GM12878 (cell line): ENCODE data around the gene MAFG. TPM values are rescaled to one million over a fixed set of nuclear protein-coding genes. Genes with fewer than 3 reads are reported as not detected.

Experiments
- ATAC-seq: fragments of 200-7000 bp; cut with Tn5 transposase; 3 replicates; pipeline ENCODE4 v1.9.1; 2020; ENCODE audit warnings: mild to moderate bottlenecking, moderate library complexity
- BruUV-seq: library from RNA; stranded (reverse); fragments of 400-500 nt; replicated peaks from 2 replicates; lab custom pipeline; 2021; lab: Mats Ljungman, UMichigan
- CTCF ChIA-PET: fragments of 300-600 bp; sonication (Branson Sonifier 250); formaldehyde crosslinking; extraction: SDS; loops from one replicate; lab custom pipeline; 2021; ENCODE audit warnings: inconsistent platforms; lab: Yijun Ruan, JAX
- POLR2A ChIA-PET: fragments of 350-600 bp; formaldehyde crosslinking; extraction: SDS; loops from one replicate; lab custom pipeline; 2021; ENCODE audit warnings: inconsistent platforms; lab: Charles Lee
- RAD21 ChIA-PET: fragments of 300-600 bp; sonication (Branson Sonifier 250); formaldehyde crosslinking; loops from one replicate; lab custom pipeline; 2023; ENCODE audit warnings: antibody characterized with exemption; ENCODE audit not compliant: unreplicated experiment; lab: Charles Lee
- SMC1A ChIA-PET: fragments of 300-600 bp; sonication (Branson Sonifier 250); formaldehyde crosslinking; loops from one replicate; lab custom pipeline; 2023; ENCODE audit not compliant: unreplicated experiment, uncharacterized antibody; lab: Charles Lee
- DNase-seq: peaks from one replicate; pipeline ENCODE4 v3.0.0-alpha.2; 2011; ENCODE audit warnings: low read depth, low spot score
- FAIRE-seq: peaks from 3 replicates; lab custom pipeline; 2011; peaks lifted over from hg19 to GRCh38; lab: Jason Lieb, UNC
- H2AFZ ChIP-seq: 2 replicates; pipeline ENCODE4 v1.6.0; 2011; ENCODE audit warnings: low read depth, low read length, control low read depth; ENCODE audit not compliant: control insufficient read depth
- H3K27ac ChIP-seq: 2 replicates; pipeline ENCODE4 v1.5.1; 2011; ENCODE audit warnings: control low read depth; ENCODE audit not compliant: control insufficient read depth, insufficient read depth
- H3K27me3 ChIP-seq, 2 experiments: replicated peaks in 1 of 2; 2 replicates each; pipeline versions ENCODE4 v1.6.0 to v1.6.1; 2011; ENCODE audit warnings: low read length in 1 of 2; ENCODE audit not compliant: control insufficient read depth in 2 of 2, insufficient read depth in 2 of 2
- H3K36me3 ChIP-seq, 2 experiments: 2 replicates each; pipeline ENCODE4 v1.5.1; 2011; ENCODE audit warnings: low read length in 1 of 2; ENCODE audit not compliant: control insufficient read depth in 2 of 2, insufficient read depth in 2 of 2
- H3K4me1 ChIP-seq: 2 replicates; pipeline ENCODE4 v1.6.1; 2011; ENCODE audit warnings: mild to moderate bottlenecking, low read length, moderate library complexity, mixed read lengths; ENCODE audit not compliant: control insufficient read depth, insufficient read depth
- H3K4me2 ChIP-seq: 2 replicates; pipeline ENCODE4 v1.6.0; 2011; ENCODE audit warnings: control low read depth; ENCODE audit not compliant: control insufficient read depth, insufficient read depth
- H3K4me3 ChIP-seq: fragments of 200-600 bp; sonication (generic); 2 replicates; pipeline ENCODE4 v1.5.1; 2016
- H3K79me2 ChIP-seq: 2 replicates; pipeline ENCODE4 v1.6.0; 2011; ENCODE audit warnings: low read length; ENCODE audit not compliant: control insufficient read depth, insufficient read depth
- H3K9ac ChIP-seq: 2 replicates; pipeline ENCODE4 v1.8.0; 2011; ENCODE audit warnings: low read length, control low read depth, mixed read lengths; ENCODE audit not compliant: control insufficient read depth, insufficient read depth
- H3K9me3 ChIP-seq: replicated peaks from 3 replicates; pipeline ENCODE4 v1.5.1; 2011; ENCODE audit warnings: mild to moderate bottlenecking, low read length; ENCODE audit not compliant: control insufficient read depth, insufficient read depth
- H4K20me1 ChIP-seq: 2 replicates; pipeline ENCODE4 v1.6.0; 2011; ENCODE audit not compliant: control insufficient read depth, insufficient read depth
- ASH2L ChIP-seq: fragments of 300-600, 200-600 bp; sonication (generic); IDR thresholded peaks from 2 replicates; pipeline ENCODE4 v1.6.1; 2017; ENCODE audit warnings: low read depth, mild to moderate bottlenecking, borderline replicate concordance
- ATF7 ChIP-seq: fragments of 450-650 bp; IDR thresholded peaks from 2 replicates; pipeline ENCODE4 v1.6.1; 2016; ENCODE audit warnings: low read depth, mild to moderate bottlenecking
- CREB1 ChIP-seq: IDR thresholded peaks from 2 replicates; pipeline ENCODE4 v1.6.1; 2012; ENCODE audit warnings: low read depth, mild to moderate bottlenecking, inconsistent platforms
- DPF2 ChIP-seq: fragments of 450-650 bp; IDR thresholded peaks from 2 replicates; pipeline ENCODE4 v1.6.1; 2017; ENCODE audit warnings: mild to moderate bottlenecking
- ETV6 ChIP-seq, 2 experiments: fragments of 450-650 bp in 1 of 2; IDR thresholded peaks in 1 of 2; conservative IDR thresholded peaks in 1 of 2; 2 replicates each; pipeline ENCODE4 v1.6.1; 2014; ENCODE audit warnings: antibody characterized with exemption in 1 of 2, borderline replicate concordance in 1 of 2, low read depth in 1 of 2, mild to moderate bottlenecking in 1 of 2, moderate library complexity in 1 of 2
- EZH2 ChIP-seq: IDR thresholded peaks from 2 replicates; pipeline ENCODE4 v1.6.1; 2012; ENCODE audit warnings: low read depth, mild to moderate bottlenecking, control low read depth, inconsistent platforms, low read length, borderline replicate concordance; ENCODE audit not compliant: control insufficient read depth
- GABPA ChIP-seq: IDR thresholded peaks from 2 replicates; pipeline ENCODE4 v1.6.1; 2014; ENCODE audit warnings: antibody characterized with exemption, low read depth, mild to moderate bottlenecking, inconsistent platforms
- NFYA ChIP-seq: IDR thresholded peaks from 2 replicates; pipeline ENCODE4 v1.6.1; 2011; ENCODE audit warnings: low read depth, mild to moderate bottlenecking, low read length, improper control_type of control experiment, borderline replicate concordance
- NKRF ChIP-seq: fragments of 450-650 bp; conservative IDR thresholded peaks from 2 replicates; pipeline ENCODE4 v1.6.1; 2017; ENCODE audit warnings: mild to moderate bottlenecking, moderate library complexity
- NR2C1 ChIP-seq: fragments of 450-650 bp; IDR thresholded peaks from 2 replicates; pipeline ENCODE4 v1.6.1; 2017; ENCODE audit warnings: antibody characterized with exemption, mild to moderate bottlenecking, moderate library complexity
- REST ChIP-seq: IDR thresholded peaks from 2 replicates; pipeline ENCODE4 v1.6.1; 2012; ENCODE audit warnings: mild to moderate bottlenecking, low read depth, low read length
- RUNX3 ChIP-seq: IDR thresholded peaks from 2 replicates; pipeline ENCODE4 v1.6.1; 2012; ENCODE audit warnings: low read length, inconsistent platforms
- SREBF1 ChIP-seq: IDR thresholded peaks from 2 replicates; pipeline ENCODE4 v1.6.1; 2012; ENCODE audit warnings: mild to moderate bottlenecking, low read length
- TARDBP ChIP-seq: IDR thresholded peaks from 2 replicates; pipeline ENCODE4 v1.6.1; 2016; ENCODE audit warnings: borderline replicate concordance
- ZBTB11 ChIP-seq: fragments of 450-650 bp; formaldehyde crosslinking; IDR thresholded peaks from 2 replicates; pipeline ENCODE4 v1.5.0; 2022; ENCODE audit warnings: mild to moderate bottlenecking, missing genetic modification characterization
- ZNF622 ChIP-seq: fragments of 450-650 bp; IDR thresholded peaks from 2 replicates; pipeline ENCODE4 v1.6.1; 2017; ENCODE audit warnings: mild to moderate bottlenecking, inconsistent platforms
- WGBS: methylation state at CpG from one replicate; pipeline ENCODE4 v1.1.6; 2016; ENCODE audit warnings: low lambda C conversion rate; ENCODE audit not compliant: insufficient replicate concordance, insufficient coverage; ENCODE audit errors: missing lambda C conversion rate; 5-methylcytosine and 5-hydroxymethylcytosine counted together
- in situ Hi-C: fragments of 300-500 bp; cut with MboI; formaldehyde crosslinking; loops from 9 replicates; pipeline ENCODE4 v1.14.3; 2018; ENCODE audit warnings: mixed read lengths
- intact Hi-C: fragments of 100-400 bp; cut with micrococcal nuclease; formaldehyde crosslinking; loops from one replicate; pipeline ENCODE4 v1.14.2; 2022; ENCODE audit not compliant: unreplicated experiment
- polyA plus RNA-seq, 11 experiments: library from polyadenylated mRNA; depleted of rRNA in 4 of 11; unstranded in 6 of 11; stranded (reverse) in 5 of 11; fragments of >200 nt; fragmentation: Nextera tagmentation in 4 of 11; fragmentation: Illumina TruSeq in 1 of 11; extraction: Ambion mirVana in 4 of 11; extraction: Trizol in 1 of 11; gene quantifications; 1 replicate in 1 of 11; 2 replicates in 10 of 11; pipeline versions ENCODE4 v1.2.1 to v1.2.3, GENCODE V29; 2011 to 2016; ENCODE audit warnings: inconsistent platforms in 2 of 11, missing spikeins in 2 of 11, low read depth in 1 of 11
- total RNA-seq, 4 experiments: library from RNA; depleted of rRNA in 3 of 4; stranded (reverse); fragments of >200 nt in 3 of 4; fragmentation: Illumina TruSeq in 1 of 4; extraction: Trizol in 1 of 4; gene quantifications; 2 replicates each; pipeline versions ENCODE4 v1.2.1 to v1.2.3, GENCODE V29; 2013 to 2021

MAFG gene
- total and polyA plus RNA-seq, 10 of the 15 experiments (the other 5 are each of a cell fraction or from before 2014, with no cell fraction given) = 0.48 to 20.1 (median 7.6) TPM

GRCh38 chr17:81879121-81879520, 48.4 kb downstream of the MAFG start (continued):
- TF ChIP-seq EZH2 = no peak
- no peak for TF ChIP-seq DPF2
- TF ChIP-seq NR2C1 = no peak

- ChIA-PET CTCF (no interaction called here), POLR2A (no interaction called here), SMC1A (no interaction called here), RAD21 (no interaction called here)
- DNase-seq (no peak), ATAC-seq (no peak), FAIRE-seq (no peak)
- no peak overlapping the region for H3K9ac ChIP-seq
- no peaks in the 10 kb centered on the region for H3K79me2 ChIP-seq
- no peak overlapping the region for H3K27ac ChIP-seq
- H3K36me3 ChIP-seq = peaks cover 1 to 2% of the 10 kb centered on the region in 2 experiments; a peak in 1 of 4 replicates
- no peak overlapping the region for H3K4me3 ChIP-seq
- no peak overlapping the region for H3K4me2 ChIP-seq
- in situ Hi-C loops (no loop called here), intact Hi-C loops (no loop called here)
- no peaks in the 10 kb centered on the region for H3K4me1 ChIP-seq
- WGBS = 100% methylated on average over 3 of the region's 3 CpGs
- no peaks in the 10 kb centered on the region for H3K27me3 ChIP-seq
- no TSS peak for BruUV-seq
- no peaks in the 10 kb centered on the region for H3K9me3 ChIP-seq
- H2AFZ ChIP-seq = no peak overlapping the region
- no peaks in the 10 kb centered on the region for H4K20me1 ChIP-seq
- TF ChIP-seq ZBTB11 (CRISPR knock-in tag) (no peak), REST (no peak), ETV6 (conservative IDR thresholded peaks at IDR 0.05 in 1 of 2, IDR thresholded peaks at IDR 0.05 in 1 of 2; ENCODE audit: borderline replicate concordance in 1 of 2, low read depth in 1 of 2) (no peak), TARDBP (no peak), GABPA (no peak), NFYA (no peak), NKRF (no peak), SREBF1 (no peak), RUNX3 (no peak), ASH2L (no peak), ATF7 (no peak), ZNF622 (no peak), CREB1 (no peak)
Measured at GRCh38 chr17:81878294-81878693, 49.2 kb downstream of the MAFG start.
